ENCODE results near the gene KCNN2.

DNA sequence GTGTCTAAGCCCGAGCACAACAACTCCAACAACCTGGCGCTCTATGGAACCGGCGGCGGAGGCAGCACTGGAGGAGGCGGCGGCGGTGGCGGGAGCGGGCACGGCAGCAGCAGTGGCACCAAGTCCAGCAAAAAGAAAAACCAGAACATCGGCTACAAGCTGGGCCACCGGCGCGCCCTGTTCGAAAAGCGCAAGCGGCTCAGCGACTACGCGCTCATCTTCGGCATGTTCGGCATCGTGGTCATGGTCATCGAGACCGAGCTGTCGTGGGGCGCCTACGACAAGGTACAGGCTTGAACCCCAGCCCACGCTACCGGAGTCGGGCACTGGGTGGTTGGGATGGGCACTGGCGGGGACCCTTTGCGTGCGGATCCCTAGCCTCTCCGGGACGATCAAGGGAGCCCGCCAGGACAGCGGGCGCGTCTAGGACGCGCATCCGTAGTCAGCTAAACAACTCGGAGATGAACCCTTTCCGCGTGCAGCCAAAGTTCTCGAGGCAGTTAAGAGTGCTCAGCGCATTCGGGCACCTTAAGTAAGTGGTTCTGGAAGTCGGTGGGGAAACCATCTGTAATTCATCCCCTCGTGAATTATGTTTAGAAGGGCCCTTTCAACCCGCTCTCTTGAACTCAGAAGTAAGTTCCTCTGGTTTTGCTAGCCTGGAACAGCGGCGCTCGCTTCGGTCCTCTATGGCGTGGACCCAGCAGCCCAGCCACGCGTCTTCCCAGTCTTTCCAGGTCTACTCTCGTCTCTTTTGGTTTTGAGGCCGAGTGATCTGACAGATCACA lies 1.3 kb downstream of the KCNN2 start:
- TF ChIP-seq, protein P1, sequence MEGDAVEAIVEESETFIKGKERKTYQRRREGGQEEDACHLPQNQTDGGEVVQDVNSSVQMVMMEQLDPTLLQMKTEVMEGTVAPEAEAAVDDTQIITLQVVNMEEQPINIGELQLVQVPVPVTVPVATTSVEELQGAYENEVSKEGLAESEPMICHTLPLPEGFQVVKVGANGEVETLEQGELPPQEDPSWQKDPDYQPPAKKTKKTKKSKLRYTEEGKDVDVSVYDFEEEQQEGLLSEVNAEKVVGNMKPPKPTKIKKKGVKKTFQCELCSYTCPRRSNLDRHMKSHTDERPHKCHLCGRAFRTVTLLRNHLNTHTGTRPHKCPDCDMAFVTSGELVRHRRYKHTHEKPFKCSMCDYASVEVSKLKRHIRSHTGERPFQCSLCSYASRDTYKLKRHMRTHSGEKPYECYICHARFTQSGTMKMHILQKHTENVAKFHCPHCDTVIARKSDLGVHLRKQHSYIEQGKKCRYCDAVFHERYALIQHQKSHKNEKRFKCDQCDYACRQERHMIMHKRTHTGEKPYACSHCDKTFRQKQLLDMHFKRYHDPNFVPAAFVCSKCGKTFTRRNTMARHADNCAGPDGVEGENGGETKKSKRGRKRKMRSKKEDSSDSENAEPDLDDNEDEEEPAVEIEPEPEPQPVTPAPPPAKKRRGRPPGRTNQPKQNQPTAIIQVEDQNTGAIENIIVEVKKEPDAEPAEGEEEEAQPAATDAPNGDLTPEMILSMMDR (IDR thresholded peaks at IDR 0.05; ENCODE audit: insufficient read depth, low read length): no peak
- TF ChIP-seq SPI1 (IDR thresholded peaks at IDR 0.05; ENCODE audit: borderline replicate concordance, low read depth): no peak
- TF ChIP-seq, protein P2, sequence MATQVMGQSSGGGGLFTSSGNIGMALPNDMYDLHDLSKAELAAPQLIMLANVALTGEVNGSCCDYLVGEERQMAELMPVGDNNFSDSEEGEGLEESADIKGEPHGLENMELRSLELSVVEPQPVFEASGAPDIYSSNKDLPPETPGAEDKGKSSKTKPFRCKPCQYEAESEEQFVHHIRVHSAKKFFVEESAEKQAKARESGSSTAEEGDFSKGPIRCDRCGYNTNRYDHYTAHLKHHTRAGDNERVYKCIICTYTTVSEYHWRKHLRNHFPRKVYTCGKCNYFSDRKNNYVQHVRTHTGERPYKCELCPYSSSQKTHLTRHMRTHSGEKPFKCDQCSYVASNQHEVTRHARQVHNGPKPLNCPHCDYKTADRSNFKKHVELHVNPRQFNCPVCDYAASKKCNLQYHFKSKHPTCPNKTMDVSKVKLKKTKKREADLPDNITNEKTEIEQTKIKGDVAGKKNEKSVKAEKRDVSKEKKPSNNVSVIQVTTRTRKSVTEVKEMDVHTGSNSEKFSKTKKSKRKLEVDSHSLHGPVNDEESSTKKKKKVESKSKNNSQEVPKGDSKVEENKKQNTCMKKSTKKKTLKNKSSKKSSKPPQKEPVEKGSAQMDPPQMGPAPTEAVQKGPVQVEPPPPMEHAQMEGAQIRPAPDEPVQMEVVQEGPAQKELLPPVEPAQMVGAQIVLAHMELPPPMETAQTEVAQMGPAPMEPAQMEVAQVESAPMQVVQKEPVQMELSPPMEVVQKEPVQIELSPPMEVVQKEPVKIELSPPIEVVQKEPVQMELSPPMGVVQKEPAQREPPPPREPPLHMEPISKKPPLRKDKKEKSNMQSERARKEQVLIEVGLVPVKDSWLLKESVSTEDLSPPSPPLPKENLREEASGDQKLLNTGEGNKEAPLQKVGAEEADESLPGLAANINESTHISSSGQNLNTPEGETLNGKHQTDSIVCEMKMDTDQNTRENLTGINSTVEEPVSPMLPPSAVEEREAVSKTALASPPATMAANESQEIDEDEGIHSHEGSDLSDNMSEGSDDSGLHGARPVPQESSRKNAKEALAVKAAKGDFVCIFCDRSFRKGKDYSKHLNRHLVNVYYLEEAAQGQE (IDR thresholded peaks at IDR 0.05; ENCODE audit: insufficient replicate concordance, low read depth): no peak
